GM18868 (cell line): ENCODE data around the gene FUT8.

Source experiments
- ATAC-seq: cut with Tn5 transposase; IDR thresholded peaks from one replicate; pipeline ENCODE4 v1.9.1; 2021; ENCODE audit warnings: mild to moderate bottlenecking, moderate library complexity; ENCODE audit not compliant: unreplicated experiment

The FUT8 gene

GRCh38 chr14:65550779-65551643, 138.5 kb downstream of the FUT8 start:
- no peak for ATAC-seq

DNA sequence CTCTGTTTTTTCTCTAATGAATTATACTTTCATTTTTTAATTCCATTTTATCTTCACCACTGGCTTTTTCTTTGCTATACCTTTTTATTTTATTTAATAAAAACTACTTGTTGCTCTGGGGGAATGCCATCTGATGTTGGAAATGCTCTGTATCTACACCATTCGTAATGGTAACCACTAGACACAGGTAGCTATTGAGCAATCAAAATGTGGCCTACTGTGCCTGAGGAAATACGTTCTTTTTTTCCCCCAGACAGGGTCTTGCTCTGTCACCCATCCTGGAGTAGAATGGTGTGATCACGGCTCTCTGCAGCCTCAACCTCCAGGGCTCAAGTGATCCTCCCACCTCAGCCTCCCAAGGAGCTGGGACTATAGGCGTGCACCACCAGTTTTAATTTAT, 140.2 kb downstream of the FUT8 start:
- no peak for ATAC-seq

GRCh38 chr14:65554837-65555236, 142.3 kb downstream of the FUT8 start:
- ATAC-seq: no peak

- no peak for ATAC-seq
These were observed 142.8 kb downstream of the FUT8 start for GRCh38 chr14:65555358-65555757.

DNA sequence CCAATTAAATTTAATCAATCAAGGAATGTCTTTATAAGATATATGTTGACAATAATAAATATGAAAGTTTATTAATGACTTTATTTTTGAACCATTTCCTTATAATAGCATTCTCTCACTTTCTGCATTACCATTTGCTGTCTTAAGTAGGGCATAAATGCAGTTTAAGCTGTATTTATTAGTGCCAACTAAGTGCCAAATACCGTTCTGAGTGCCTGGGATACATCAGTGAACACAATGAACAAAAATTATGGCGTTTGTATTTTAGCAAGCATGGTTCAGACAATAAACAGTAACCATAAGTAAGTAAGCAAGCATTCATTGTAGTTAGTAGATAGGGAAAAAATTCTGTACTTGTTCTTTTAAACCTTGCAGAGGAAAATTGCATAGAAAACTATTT, 145.8 kb downstream of the FUT8 start:
- no peak for ATAC-seq

- ATAC-seq: no peak
These were observed 148.0 kb downstream of the FUT8 start for GRCh38 chr14:65560340-65561027.

DNA sequence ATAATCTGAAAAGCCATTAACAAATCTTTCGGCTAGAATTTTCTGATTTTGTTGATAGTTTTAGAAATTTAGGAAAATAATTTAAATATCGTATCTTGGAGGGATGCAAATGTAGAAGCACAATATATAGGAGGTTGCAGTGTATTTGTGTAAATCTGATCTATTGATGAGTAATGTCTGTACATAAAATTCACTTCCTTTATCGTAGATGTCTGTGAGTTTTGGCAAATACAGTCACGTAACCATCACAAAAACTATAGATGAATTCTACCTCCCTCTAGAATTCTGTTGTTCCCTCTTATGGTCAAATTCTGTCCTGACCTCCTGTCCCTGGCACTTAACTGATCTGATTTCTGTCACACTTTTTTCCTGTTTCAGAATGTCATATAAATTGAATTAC, 151.8 kb downstream of the FUT8 start:
- ATAC-seq: no peak

GRCh38 chr14:65565948-65566347, 153.4 kb downstream of the FUT8 start:
- no peak for ATAC-seq

- no peak for ATAC-seq
These were observed 154.4 kb downstream of the FUT8 start for GRCh38 chr14:65566820-65567522.

GRCh38 chr14:65574611-65575010, 162.1 kb downstream of the FUT8 start:
- no peak for ATAC-seq

- ATAC-seq: no peak
These were observed 162.9 kb downstream of the FUT8 start for GRCh38 chr14:65575389-65575788.

DNA sequence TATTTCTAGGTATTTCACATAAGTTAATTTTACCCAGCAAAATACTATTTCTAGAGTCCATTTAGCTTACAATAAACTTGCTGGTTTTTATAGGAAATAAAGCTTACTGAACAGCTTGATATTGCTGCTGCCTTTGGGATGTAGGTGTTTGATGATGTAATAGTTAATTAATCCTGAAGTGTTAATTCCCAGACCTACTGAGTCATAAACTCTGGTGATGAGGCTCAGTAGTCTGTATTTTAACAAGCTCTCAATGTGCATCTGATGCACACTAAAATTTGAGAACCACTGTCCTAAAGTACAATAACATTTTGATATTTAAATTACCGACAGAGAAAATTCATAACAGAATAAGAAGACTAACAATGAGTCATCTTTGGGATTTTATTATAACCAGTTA, 168.4 kb downstream of the FUT8 start:
- ATAC-seq: no peak

DNA sequence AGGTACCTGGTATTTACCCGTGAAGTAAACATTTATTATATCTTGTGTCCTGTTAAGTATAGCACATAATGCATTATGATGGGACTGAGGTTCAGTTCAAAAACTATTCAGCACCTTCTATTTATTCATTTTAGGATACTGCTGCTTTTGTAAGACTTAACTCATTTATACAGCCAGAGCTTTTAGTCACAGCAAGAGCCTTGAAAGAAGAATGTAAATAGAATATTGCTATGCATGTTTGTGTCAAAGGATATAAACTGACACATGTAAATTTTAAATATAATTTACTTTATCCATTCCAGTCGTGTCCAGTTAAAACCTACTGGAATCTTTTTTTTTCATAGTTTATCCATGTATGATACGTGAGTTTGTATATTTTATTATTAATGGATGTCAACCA, 168.8 kb downstream of the FUT8 start:
- ATAC-seq: no peak

DNA sequence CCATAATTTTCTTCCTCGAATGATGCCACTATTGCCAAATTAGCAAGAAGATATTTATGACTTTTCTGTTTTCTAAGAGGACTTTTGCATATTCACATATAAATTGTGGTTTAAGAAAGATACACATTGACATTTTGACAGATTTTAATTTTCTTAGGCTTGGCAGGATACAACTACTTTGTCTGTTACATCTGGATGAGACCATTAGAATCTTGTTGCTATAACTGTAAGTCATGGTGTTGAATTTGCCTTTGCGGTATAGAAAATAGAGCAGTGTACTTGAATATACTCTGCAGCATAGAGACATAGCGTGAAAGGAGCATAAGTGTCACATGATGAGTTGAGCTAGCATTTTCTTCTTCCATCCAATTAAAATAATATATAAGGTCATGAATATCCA, 169.3 kb downstream of the FUT8 start:
- ATAC-seq: no peak

DNA sequence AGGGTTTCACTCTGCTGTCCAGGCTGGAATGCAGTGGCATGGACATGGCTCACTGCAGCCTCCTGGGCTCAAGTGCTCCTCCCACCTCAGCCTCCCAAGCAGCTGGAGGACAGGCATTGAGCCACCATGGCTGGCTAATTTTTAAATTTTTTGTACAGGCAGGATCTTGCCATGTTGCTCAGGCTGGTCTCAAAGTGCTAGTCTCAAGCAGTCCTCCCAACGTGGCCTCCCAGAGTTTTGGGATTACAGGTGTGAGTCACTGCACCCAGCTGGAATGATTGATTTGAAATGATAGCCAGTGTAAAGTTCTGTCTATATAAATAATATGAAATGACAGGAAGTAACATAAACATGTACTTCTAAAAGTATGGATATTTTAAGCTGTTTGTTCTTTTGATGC, 172.7 kb downstream of the FUT8 start:
- ATAC-seq: no peak

- ATAC-seq: no peak
These were observed 176.1 kb downstream of the FUT8 start for GRCh38 chr14:65588426-65589140.

DNA sequence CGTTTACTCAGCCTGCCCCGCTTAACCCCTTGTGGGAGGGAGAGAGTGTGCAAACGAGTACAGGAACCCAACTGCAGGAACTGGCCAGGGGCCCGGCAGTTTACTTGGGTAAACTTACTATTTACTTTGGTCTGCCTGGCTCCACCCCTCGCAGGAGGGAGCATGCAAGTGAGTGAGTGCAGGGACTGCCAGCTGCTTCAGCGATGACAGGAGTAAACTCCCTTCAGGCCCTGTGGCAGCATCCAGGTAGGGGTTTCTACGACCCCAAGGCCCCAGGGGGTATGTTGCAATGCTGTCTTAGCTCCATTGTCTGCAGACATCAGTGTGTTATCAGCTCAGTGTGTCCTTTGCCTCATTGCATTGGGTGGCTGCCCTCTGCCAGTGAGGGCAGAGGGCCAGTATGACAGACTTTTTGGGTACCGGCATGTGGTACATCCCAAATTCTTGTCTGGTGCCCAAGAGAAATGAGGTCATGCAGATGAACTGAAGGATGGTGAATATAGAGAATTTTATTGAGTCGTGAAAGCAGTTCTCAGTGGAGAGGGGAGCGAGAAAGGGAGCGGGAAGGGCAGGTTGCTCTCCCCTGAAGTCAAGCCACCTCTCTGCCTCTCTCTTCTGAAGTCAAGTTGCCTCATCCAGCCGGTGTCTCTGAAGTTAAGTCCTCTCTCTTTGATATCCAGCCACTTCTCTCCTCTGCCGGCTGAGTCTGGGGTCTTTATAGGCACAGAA, 181.8 kb downstream of the FUT8 start:
- ATAC-seq: no peak

GRCh38 chr14:65594882-65595237, 182.3 kb downstream of the FUT8 start:
- no peak for ATAC-seq

DNA sequence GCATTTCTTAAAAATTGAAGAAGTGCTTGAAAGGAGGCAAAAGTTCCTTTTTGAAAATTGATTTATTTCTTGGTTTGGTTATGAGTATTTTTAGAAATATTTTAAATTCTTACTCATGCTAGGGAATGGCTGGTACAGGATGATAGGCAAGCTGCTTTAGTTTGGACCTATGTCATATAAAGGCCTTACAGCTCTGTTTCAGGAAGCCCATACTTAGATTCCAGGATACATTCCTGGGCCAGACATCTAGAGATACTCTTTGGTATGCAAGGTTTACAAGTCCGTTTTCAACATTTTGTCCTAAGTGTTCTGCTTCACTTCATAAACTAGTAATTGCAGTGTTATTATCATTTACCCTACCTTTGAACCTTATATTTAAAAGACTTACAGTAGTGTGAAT, 186.8 kb downstream of the FUT8 start:
- ATAC-seq: no peak

- ATAC-seq: no peak
These were observed 188.2 kb downstream of the FUT8 start for GRCh38 chr14:65600742-65601141.

DNA sequence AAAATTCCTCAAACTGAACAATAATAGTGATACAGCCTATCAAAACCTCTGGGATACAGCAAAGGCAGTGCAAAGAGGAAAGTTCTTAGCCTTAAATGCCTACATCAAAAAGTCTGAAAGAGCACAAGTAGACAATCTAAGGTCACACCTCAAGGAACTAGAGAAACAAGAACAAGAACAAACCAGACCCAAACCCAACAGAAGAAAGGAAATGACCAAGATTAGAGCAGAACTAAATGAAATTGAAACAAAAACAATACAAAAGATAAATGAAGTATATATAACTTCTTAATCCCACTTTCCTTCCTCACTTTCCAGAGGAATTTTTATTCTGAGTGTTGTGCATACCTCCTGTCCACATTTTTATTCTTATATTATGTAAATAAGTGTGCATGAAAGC, 192.0 kb downstream of the FUT8 start:
- ATAC-seq: no peak
